Peyer's patch (tissue), 4 donors: ENCODE results near the gene RAB3A.

ENCODE experiments used
- POLR2A ChIP-seq, 2 donors: fragments of 450-650 bp; IDR thresholded peaks; one replicate each; pipeline ENCODE4 v1.5.1; 2017; ENCODE audit warnings: antibody characterized with exemption in 2 of 2, mild to moderate bottlenecking in 2 of 2, moderate library complexity in 2 of 2
- TF ChIP-seq, protein P1 (sequence below), 6 experiments: fragments of 450-650 bp in 4 of 6; fragments of 200-600 bp in 2 of 6; sonication (generic) in 1 of 6; IDR thresholded peaks; one replicate each; pipeline ENCODE4 v1.5.1; 2017 to 2019; ENCODE audit warnings: antibody characterized with exemption in 6 of 6, mild to moderate bottlenecking in 3 of 6, moderate library complexity in 1 of 6

DNA sequence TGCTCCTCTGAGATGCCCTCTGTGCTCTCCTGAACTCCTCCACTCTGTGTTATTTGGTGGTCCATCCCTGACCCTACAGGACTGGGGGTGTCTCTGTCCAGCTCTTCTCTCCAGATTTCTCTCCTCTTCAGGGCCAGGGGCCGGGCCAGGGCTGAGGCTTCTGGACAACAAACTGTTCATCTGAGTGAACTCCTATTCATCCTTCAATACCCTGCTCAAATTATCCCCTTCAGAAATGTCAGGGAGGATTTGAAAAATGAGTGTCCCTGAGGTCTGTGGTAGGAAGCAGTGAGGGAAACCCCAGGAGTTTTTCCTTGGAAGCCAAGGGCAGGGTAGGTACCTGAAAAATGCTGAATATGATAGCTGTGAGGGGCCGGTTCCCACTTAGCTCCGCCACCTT lies 14.8 kb upstream of the RAB3A start:
- TF ChIP-seq, protein P1, sequence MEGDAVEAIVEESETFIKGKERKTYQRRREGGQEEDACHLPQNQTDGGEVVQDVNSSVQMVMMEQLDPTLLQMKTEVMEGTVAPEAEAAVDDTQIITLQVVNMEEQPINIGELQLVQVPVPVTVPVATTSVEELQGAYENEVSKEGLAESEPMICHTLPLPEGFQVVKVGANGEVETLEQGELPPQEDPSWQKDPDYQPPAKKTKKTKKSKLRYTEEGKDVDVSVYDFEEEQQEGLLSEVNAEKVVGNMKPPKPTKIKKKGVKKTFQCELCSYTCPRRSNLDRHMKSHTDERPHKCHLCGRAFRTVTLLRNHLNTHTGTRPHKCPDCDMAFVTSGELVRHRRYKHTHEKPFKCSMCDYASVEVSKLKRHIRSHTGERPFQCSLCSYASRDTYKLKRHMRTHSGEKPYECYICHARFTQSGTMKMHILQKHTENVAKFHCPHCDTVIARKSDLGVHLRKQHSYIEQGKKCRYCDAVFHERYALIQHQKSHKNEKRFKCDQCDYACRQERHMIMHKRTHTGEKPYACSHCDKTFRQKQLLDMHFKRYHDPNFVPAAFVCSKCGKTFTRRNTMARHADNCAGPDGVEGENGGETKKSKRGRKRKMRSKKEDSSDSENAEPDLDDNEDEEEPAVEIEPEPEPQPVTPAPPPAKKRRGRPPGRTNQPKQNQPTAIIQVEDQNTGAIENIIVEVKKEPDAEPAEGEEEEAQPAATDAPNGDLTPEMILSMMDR (IDR thresholded peaks at IDR 0.05), result no peak
- no peak for TF ChIP-seq POLR2A (IDR thresholded peaks at IDR 0.05)
